Skeletal muscle tissue (tissue), 4 donors: ENCODE data around the gene LRRC55. TPM values are rescaled to one million over a fixed set of nuclear protein-coding genes. Genes with fewer than 3 reads are reported as not detected.

Experiments used
- H3K27ac ChIP-seq: one replicate; pipeline ENCODE4 v1.7.0; 2013; ENCODE audit warnings: mild to moderate bottlenecking, low read depth, low read length, inconsistent platforms
- H3K27me3 ChIP-seq, 3 donors: one replicate each; pipeline ENCODE4 v1.7.0; 2013; ENCODE audit warnings: low read length in 3 of 3; ENCODE audit not compliant: control insufficient read depth in 3 of 3, insufficient read depth in 3 of 3
- H3K36me3 ChIP-seq, 3 donors: one replicate each; pipeline ENCODE4 v1.7.0; 2013; ENCODE audit warnings: low read length in 3 of 3; ENCODE audit not compliant: control insufficient read depth in 3 of 3, insufficient read depth in 3 of 3
- H3K4me1 ChIP-seq, 3 donors: one replicate each; pipeline ENCODE4 v1.7.0; 2013; ENCODE audit warnings: low read length in 3 of 3, mild to moderate bottlenecking in 3 of 3; ENCODE audit not compliant: control insufficient read depth in 3 of 3, insufficient read depth in 3 of 3
- H3K4me3 ChIP-seq, 3 donors: one replicate each; pipeline ENCODE4 v1.7.0; 2013; ENCODE audit warnings: low read length in 3 of 3
- H3K9ac ChIP-seq, 3 donors: one replicate each; pipeline ENCODE4 v1.7.0; 2013; ENCODE audit warnings: low read length in 3 of 3, mild to moderate bottlenecking in 3 of 3, moderate library complexity in 2 of 3, low read depth in 1 of 3
- H3K9me3 ChIP-seq, 3 donors: one replicate each; pipeline ENCODE4 v1.7.0; 2013; ENCODE audit warnings: low read length in 3 of 3; ENCODE audit not compliant: control insufficient read depth in 3 of 3
- total RNA-seq: library from RNA; depleted of rRNA; stranded (reverse); fragments of >200 nt; gene quantifications from one replicate; pipeline ENCODE4 v1.2.3, GENCODE V29; 2014
- donor health status: Osteomylitis.

The LRRC55 gene
- total RNA-seq, 1 donor from 2014 or later: under 0.01 TPM

DNA sequence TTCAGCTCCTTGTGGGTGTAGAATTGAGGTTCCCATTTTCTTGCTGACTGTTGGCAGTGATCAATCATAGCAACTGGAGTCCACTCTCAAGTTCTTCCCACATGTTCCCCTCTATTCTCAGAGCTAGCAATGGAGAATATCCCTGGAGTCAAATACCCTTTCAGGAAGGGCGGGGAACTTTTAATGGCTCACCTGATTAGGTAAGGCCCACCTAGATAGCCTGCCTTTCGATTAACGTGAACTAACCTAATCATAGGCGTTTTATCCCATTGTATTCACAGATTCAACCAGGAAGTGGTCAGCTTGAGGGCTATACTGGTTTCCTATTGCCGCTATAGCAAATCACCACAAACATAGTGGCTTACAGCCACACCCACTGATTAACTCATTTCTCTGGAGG is 7.1 kb upstream of the LRRC55 start:
- no peaks in the 10 kb centered on the region for H3K9me3 ChIP-seq
- no peaks in the 10 kb centered on the region for H3K36me3 ChIP-seq
- H3K27me3 ChIP-seq: peaks cover 0 to 12% (median 3%) of the 10 kb centered on the region in 3 donors
- no peak overlapping the region for H3K9ac ChIP-seq
- no peaks in the 10 kb centered on the region for H3K4me1 ChIP-seq
- H3K27ac ChIP-seq: no peak overlapping the region
- no peak overlapping the region for H3K4me3 ChIP-seq

DNA sequence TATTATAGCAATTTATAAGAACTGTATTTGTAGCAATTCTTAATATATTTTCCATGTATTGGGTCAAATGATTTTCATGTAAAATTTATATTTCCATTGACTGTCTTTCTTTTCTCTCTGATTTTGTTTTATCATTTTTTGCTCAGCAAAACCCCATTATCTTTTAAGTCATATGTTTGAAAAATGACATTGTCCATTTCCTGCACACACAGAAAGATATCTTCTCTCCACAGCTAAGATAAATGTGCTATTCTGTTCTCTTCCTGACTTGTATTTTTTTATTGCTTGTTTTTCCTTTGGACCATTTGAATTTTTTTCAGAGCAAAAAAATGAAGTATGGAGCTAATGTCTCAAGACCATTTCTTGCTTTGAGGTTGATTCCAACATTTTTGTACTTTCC is 6.3 kb upstream of the LRRC55 start:
- Histone ChIP-seq H3K9ac (no peak overlapping the region), H3K27ac (no peak overlapping the region), H3K4me1 (no peaks in the 10 kb centered on the region), H3K9me3 (no peaks in the 10 kb centered on the region), H3K4me3 (no peak overlapping the region), H3K27me3 (peaks cover 0 to 18% (median 3%) of the 10 kb centered on the region in 3 donors), H3K36me3 (no peaks in the 10 kb centered on the region)

DNA sequence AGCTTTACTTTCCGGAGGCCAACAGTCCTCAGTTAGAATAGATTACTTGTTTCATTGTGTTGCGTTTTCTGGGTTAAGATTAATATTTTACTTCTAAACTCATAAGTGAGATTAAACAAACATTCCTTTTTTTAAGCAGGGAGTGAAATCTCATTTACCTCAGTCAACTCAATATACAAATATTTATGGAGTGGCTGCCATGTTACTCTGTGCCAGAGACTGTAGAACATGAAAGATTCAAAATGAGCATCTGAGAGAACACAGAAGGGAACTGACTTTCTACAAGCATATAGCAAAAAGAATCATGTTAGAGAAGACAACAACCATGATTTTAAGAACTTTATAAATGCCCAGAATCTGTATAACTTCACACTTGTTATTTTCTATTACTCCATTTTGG is 3.4 kb upstream of the LRRC55 start:
- no peak overlapping the region for H3K4me3 ChIP-seq
- H3K9ac ChIP-seq: no peak overlapping the region
- no peaks in the 10 kb centered on the region for H3K9me3 ChIP-seq
- H3K27me3 ChIP-seq: peaks cover 9 to 20% (median 14%) of the 10 kb centered on the region in 3 donors
- peaks cover 0 to 4% (median 2%) of the 10 kb centered on the region in 3 donors for H3K4me1 ChIP-seq
- H3K27ac ChIP-seq: no peak overlapping the region
- H3K36me3 ChIP-seq: no peaks in the 10 kb centered on the region

- Histone ChIP-seq H3K9ac (no peak overlapping the region), H3K27me3 (peaks cover 9 to 20% (median 14%) of the 10 kb centered on the region in 3 donors), H3K36me3 (no peaks in the 10 kb centered on the region), H3K27ac (no peak overlapping the region), H3K4me1 (peaks cover 0 to 4% (median 2%) of the 10 kb centered on the region in 3 donors), H3K9me3 (no peaks in the 10 kb centered on the region), H3K4me3 (no peak overlapping the region)
These were observed 2.1 kb upstream of the LRRC55 start for GRCh38 chr11:57179681-57180080.

DNA sequence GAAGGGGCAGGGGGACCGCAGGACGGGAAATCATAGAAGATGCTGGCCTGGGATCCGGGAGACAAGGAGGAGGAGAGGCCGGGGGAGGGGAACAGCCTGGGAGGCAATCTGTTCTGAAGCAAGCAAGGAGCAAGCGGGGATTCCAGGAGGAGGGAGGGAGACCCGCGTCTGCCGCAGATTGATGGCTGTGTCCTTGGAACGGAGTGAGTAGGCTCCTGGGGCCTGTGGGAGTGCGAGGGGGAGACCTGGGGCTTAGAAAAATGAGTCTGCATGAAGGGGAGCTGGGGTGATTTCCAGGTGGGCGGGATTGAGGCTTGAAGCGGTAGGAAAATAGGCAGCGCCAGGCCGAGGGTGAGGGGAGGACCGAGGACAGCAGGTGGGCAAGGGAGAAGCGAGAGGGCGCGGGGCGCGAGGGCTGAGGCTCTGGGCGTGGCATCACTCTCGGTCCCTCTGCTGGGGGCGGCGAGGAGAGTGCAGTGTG is 1.6 kb upstream of the LRRC55 start:
- peaks cover 9 to 20% (median 14%) of the 10 kb centered on the region in 3 donors for H3K27me3 ChIP-seq
- H3K9me3 ChIP-seq: no peaks in the 10 kb centered on the region
- no peak overlapping the region for H3K27ac ChIP-seq
- no peak overlapping the region for H3K4me3 ChIP-seq
- H3K36me3 ChIP-seq: no peaks in the 10 kb centered on the region
- H3K9ac ChIP-seq: no peak overlapping the region
- peaks cover 0 to 4% (median 2%) of the 10 kb centered on the region in 3 donors for H3K4me1 ChIP-seq

- Histone ChIP-seq H3K4me3 (no peak overlapping the region), H3K4me1 (peaks cover 0 to 4% (median 2%) of the 10 kb centered on the region in 3 donors), H3K9me3 (no peaks in the 10 kb centered on the region), H3K27ac (no peak overlapping the region), H3K27me3 (peaks cover 9 to 20% (median 14%) of the 10 kb centered on the region in 3 donors), H3K36me3 (no peaks in the 10 kb centered on the region), H3K9ac (no peak overlapping the region)
These were observed 789 bp upstream of the LRRC55 start for GRCh38 chr11:57180964-57181363.

GRCh38 chr11:57182896-57183295 is 1.1 kb downstream of the LRRC55 start:
- H3K9ac ChIP-seq: no peak overlapping the region
- no peak overlapping the region for H3K27ac ChIP-seq
- H3K36me3 ChIP-seq: no peaks in the 10 kb centered on the region

GRCh38 chr11:57190548-57190947 is 8.8 kb downstream of the LRRC55 start:
- H3K27ac ChIP-seq: no peak overlapping the region
- H3K4me3 ChIP-seq: no peak overlapping the region

More at GRCh38 chr11:57182896-57183295, 1.1 kb downstream of the LRRC55 start:
- Histone ChIP-seq H3K27me3 (peaks cover 9 to 20% (median 14%) of the 10 kb centered on the region in 3 donors), H3K4me3 (no peak overlapping the region), H3K9me3 (no peaks in the 10 kb centered on the region), H3K4me1 (peaks cover 0 to 4% (median 2%) of the 10 kb centered on the region in 3 donors)

GRCh38 chr11:57191311-57192219 is 9.8 kb downstream of the LRRC55 start:
- H3K4me3 ChIP-seq: no peak overlapping the region

More at GRCh38 chr11:57190548-57190947, 8.8 kb downstream of the LRRC55 start:
- Histone ChIP-seq H3K36me3 (no peaks in the 10 kb centered on the region), H3K4me1 (peaks cover 0 to 2% (median 0%) of the 10 kb centered on the region in 3 donors), H3K9ac (no peak overlapping the region), H3K27me3 (peaks cover 0 to 2% (median 0%) of the 10 kb centered on the region in 3 donors), H3K9me3 (no peaks in the 10 kb centered on the region)

DNA sequence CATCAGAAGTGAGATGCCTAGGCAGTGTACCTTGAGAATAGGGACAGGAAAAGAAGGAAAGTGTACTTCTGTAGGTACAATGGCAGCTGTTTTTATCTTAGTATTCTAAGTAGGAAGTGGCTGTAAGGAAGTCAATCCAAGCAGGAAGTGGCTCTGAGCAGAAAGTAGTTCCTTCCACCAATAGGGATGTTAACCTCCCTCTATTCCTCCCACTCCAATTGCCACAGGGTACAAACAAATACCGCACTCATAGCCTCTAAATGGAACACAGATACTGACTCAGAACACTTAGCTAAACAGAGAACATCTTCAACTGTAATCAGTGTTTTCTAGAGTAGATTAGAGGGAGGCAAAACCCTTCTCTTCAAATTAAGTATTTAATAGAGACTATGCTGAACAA is 10.6 kb downstream of the LRRC55 start:
- Histone ChIP-seq H3K9me3 (no peaks in the 10 kb centered on the region), H3K27me3 (peaks cover 0 to 2% (median 0%) of the 10 kb centered on the region in 3 donors), H3K4me1 (peaks cover 0 to 6% (median 0%) of the 10 kb centered on the region in 3 donors), H3K9ac (no peak overlapping the region), H3K4me3 (no peak overlapping the region), H3K36me3 (no peaks in the 10 kb centered on the region), H3K27ac (no peak overlapping the region)

More at GRCh38 chr11:57191311-57192219, 9.8 kb downstream of the LRRC55 start:
- no peaks in the 10 kb centered on the region for H3K9me3 ChIP-seq
- H3K9ac ChIP-seq: no peak overlapping the region
- H3K4me1 ChIP-seq: peaks cover 0 to 6% (median 0%) of the 10 kb centered on the region in 3 donors
- H3K27me3 ChIP-seq: peaks cover 0 to 2% (median 0%) of the 10 kb centered on the region in 3 donors
- H3K27ac ChIP-seq: no peak overlapping the region
- H3K36me3 ChIP-seq: no peaks in the 10 kb centered on the region
